Hippocampal formation (tissue), 2 donors: ENCODE measurements around the gene ZNF362.
A peak's percentile ranks its signal among the peaks of the same experiment; 100 is the strongest.
"Not testable (repeated sequence)": the region's sequence is repeated elsewhere in the genome, so short reads cannot be mapped to it uniquely, and the experiment has no call there.

ENCODE experiments used
- DNase-seq, 2 donors: peaks; one replicate each; lab custom pipeline; 2025; lab: John Stamatoyannopoulos, UW

The ZNF362 gene, protein sequence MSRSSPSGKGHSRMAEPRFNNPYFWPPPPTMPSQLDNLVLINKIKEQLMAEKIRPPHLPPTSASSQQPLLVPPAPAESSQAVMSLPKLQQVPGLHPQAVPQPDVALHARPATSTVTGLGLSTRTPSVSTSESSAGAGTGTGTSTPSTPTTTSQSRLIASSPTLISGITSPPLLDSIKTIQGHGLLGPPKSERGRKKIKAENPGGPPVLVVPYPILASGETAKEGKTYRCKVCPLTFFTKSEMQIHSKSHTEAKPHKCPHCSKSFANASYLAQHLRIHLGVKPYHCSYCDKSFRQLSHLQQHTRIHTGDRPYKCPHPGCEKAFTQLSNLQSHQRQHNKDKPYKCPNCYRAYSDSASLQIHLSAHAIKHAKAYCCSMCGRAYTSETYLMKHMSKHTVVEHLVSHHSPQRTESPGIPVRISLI

GRCh38 chr1:33256471-33257206, at the start of gene ZNF362:
Gene ZNF362, plus strand, starts transcription at chr1:33256492. Its CDS starts 14,083 bp downstream, at chr1:33270575.
- DNase-seq, result peak; percentile 38 to 55

DNA sequence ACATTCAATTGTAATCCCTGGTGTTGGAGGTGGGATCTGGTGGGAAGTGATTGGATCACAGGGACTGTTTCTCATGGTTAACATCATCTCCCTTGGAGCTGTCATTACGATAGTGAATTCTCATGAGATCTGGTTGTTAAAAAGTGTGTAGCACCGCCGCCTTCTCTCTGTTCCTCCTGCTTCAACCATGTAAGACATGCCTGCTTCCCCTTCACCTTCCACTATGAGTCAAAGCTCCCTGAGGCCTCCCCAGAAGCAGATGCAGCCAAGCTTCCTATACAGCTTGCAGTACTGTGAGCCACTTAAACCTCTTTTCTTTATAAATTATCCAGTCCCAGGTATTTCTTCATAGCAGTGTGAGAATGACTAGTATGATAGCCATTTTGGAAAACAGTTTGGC, 44.3 kb upstream of the ZNF362 start:
- no peak for DNase-seq

DNA sequence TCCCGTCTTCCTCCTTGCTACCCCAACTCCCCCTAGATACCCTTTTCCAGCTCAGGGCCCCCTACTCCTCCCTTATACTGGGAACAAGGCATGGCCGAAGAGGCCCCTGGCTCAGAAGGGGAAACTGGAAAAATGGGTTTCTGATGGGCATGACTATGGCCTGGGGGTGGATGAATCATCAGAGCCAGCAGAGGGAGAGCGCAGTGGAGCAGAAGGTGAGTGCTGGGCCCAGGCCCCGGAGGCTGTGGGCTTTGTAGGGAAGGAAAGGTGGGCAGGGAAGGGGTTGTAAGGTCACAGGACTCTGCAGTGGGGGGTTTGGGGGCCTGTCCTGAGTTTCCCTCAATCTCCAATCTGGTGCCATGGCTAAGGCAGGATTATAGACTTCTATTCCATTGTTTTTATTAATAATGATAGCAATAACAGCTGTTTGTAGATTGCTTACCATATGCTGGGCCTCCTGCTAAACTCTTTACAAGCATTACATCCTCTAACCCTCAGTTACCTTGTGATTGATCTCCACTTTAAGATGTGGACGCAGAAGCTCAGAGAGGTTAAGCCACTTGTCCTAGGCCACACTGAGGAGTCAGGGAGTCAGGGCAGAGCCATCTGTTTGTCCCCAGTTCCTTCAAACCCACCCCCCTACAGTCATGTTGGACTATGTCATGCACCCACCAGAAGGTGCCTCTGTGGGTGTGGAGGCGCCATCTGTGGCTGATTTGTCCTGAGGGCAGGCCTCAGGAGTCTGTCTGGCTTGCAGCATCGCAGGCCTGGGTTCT, 36.2 kb upstream of the ZNF362 start:
- DNase-seq, result no peak

DNA sequence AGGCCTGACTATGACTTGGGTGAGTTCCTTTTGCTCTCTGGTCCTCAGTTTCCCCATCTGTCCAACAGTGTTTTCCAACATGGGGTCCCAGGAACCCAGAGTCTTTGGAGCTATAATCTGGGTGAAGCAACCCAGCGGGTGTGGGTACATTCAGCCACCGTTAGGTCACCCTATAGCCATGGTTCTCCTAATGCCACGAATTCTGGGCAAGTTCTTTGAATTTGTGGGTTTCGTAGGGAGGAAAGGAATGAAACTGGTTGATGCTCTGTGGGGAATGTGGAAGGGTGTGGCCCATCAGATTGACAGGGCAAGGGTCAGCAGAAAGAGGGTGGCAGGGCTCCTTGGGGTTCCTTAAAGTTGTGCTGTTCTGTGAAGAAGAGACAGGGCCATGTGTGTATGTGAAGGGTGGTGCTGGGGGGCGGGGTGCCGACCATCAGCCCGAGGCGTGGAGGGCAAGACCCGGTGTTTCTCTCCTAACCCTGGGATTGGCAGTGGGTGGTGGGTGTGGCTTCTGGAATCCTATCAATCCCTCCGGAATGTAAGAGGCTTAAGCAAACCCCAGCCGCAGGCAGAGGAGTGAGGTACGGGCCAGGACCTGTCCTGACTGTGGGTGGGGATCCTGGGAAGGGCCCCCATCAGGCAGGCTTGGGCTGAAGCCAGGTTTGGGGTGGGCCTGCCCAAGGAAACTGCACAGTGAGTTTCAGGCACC, 35.5 kb upstream of the ZNF362 start:
- no peak for DNase-seq

- DNase-seq, result no peak
These were observed 34.9 kb upstream of the ZNF362 start for GRCh38 chr1:33221385-33221758.

DNA sequence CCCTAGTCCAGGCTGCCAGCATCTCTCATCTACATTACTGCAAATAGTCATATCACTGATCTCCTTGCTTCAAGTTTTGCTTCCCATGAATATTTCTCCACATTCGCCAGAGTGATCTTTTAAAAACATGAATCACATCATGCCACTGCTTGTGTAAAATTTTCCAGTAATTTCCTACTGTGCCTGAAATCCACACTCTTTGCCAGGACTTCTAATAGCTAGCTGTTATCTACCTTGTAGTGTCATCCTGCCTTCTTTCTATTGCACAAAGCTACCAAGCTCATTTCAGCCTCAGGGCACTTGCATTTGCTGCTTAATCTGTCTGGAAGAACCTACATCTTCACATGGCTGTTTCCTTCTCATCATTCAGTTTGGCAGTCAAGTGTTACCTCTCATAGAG, 33.9 kb upstream of the ZNF362 start:
- no peak for DNase-seq

DNA sequence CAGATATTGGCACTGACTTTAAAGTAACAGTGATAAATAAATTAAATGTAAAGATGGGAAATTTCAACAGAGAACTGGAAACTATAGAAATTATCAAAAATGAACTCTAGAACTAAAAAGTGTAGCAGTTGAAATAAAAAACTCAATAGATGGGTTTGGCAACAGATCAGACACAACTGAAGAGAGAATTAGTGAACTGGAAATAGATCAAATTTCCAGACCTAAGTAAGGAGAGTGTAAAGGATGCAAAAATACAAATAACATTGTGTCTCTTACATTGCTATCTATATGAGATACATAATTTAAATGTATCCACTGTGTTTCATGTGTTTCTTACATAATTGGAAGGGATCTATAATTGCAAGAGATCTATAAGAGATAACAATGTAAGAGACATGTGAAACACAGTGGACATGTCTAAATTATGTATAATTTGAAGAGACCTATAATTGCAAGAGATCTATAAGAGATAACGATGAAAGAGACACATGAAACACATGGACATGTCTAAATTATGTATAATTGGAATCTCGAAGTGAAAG, 32.1 kb upstream of the ZNF362 start:
- no peak for DNase-seq

DNA sequence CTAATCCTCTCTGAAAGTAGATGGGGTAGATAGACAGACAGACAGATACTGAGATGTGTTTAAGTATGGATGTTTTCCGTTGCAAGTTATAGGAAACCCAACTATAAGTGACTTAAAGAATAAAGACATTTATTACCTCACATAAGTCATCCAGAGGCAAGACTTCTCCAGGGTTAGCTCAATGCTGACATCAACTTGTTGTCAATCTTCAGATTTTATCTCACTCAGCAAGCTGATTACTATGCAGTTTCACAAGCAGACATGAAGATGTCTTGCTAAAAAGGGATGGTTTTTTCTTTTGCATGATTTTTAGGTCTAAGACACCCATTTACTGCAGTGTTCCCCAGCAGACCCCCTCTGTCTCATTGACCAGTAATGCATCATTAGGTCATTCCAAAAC, 30.7 kb upstream of the ZNF362 start:
- DNase-seq, result no peak

- peak in 1 of 2 donors; percentile 19 for DNase-seq
These were observed 27.3 kb upstream of the ZNF362 start for GRCh38 chr1:33228935-33229487.

- DNase-seq, result no peak
These were observed 25.1 kb upstream of the ZNF362 start for GRCh38 chr1:33231166-33231565.

GRCh38 chr1:33232716-33233115, 23.6 kb upstream of the ZNF362 start:
- no peak for DNase-seq

DNA sequence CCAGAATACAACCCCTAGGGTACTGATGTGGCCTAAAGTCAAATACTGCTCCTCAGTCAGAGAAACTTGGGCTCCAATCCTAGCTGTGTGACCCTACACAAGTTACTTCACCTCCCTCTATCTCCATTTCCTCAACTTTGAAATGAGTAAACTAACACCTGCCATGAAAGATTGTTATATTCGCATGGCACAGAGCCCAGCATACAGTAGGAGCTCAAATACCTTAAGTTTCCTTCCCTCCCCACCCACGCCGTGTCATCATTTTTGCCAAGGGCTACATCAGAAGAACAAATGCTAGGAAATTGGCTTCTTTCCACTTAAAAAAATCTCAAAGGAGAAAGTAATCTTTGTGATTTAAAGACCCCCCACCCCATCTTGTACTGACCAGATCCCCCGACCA, 22.2 kb upstream of the ZNF362 start:
- DNase-seq, result no peak

DNA sequence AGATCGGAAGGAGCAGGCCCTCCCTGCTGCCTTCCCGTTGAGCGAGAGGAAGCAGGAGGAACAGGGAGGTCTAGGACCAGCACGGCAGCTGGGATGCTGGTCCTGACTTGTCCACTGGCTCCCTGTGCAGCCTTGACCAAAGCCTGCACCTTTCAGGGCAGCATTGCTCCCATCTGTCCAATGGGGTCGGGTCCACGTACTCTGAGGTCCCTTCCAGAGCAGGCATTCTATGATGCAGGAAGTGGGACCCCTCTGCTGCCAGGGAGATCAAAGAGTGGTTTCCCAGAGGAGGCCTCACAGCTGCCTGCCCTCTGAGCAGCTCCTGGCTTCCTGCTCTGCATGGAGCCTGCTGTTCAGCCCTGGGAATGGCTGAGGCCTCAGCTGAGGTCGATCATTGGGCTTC, 21.7 kb upstream of the ZNF362 start:
- no peak for DNase-seq

- no peak for DNase-seq
These were observed 20.8 kb upstream of the ZNF362 start for GRCh38 chr1:33235521-33235920.

DNA sequence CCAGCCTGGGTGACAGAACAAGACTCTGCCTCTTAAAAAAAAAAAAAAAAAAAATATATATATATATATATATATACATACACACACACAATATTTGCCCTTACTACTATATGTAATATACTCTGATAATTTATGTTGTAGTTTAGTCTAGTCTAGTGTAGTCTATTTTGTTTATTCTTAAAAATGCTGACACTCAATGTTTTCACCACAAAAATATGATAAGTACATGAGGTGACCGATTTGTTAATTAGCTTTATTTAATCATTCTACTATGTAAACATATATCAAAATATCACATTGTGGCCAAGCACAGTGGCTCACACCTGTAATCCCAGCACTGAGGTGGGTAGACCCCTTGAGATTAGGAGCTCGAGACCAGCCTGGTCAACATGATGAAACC, 19.8 kb upstream of the ZNF362 start:
- no peak for DNase-seq

- DNase-seq, result no peak
These were observed 18.7 kb upstream of the ZNF362 start for GRCh38 chr1:33237579-33237978.

DNA sequence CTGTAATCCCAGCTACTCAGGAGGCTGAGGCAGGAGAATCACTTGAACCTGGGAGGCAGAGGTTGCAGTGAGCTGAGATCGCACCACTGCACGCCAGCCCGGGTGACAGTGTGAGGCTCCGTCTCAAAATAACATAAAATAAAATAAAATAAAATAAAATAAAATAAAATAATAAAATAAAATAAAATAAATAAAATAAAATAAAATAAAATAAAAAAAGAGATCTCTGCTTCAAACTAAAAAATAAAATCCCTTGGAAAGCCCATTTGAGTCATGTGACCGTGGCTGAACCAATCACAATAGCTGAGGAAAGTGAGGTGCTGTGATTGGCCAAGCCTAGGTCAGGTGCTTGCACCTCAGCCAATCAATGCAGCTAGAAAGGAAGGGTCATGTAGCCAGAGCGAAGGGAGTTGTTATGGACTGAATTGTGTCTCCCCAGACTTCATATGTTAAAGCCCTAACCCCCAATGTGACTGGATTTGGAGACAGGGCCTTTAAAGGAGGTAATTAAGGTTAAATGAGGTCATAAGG, 18.0 kb upstream of the ZNF362 start:
- DNase-seq, result not testable (repeated sequence)

GRCh38 chr1:33239410-33239809, 16.9 kb upstream of the ZNF362 start:
- not testable (repeated sequence) for DNase-seq

DNA sequence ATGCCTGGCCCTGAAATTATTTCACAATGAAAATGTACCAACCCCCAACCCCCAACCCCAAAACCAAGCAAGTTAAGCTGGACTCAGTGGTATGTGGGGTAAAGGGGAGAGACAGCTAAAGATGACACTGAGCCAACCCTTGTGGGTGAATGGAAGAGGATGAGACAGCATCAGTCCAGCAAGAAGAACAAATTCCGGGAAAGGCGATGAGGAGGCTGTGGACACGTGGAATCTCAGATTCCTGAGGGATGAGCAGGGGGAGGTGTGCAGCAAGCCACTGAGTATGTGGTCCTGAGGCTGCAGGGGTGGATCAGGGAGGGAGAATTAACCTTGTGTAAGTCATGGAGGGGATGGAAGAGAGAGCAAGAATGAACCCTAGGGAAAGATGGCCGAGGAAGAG, 14.4 kb upstream of the ZNF362 start:
- DNase-seq, result no peak

DNA sequence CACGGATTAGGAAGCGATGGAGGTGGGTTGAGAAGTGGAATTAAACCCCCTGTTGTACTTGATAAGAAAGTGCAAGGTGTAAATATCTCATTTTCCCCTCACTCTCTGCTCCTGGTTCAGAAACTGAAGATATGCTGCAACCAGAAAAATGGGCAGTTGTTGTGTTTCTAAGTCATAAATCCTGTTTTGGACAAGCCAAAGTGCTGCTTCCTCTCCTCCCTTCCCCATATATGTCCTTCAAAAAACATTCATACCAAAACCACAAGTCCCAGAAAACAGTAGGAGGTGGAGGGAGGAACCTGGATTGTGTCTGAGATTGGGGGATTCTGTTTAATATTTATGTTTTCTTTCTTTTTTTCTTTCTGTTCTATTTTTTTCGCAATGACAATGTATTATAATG, 13.6 kb upstream of the ZNF362 start:
- DNase-seq, result no peak
